Measurements from ENCODE around the gene COL25A1.

The COL25A1 gene

GRCh38 chr4:108867476-108867875 lies 435.0 kb downstream of the COL25A1 start:
- H3K36me3 Mint-ChIP-seq (ENCODE audit: low read depth) = no peaks in the 10 kb centered on the region
- no peak overlapping the region for H3K4me3 Mint-ChIP-seq
- no peaks in the 10 kb centered on the region for H3K27me3 Mint-ChIP-seq
- intact Hi-C loops (cut with micrococcal nuclease) = no loop called here
- peaks cover 10% of the 10 kb centered on the region for H3K9me3 Mint-ChIP-seq
- no peaks in the 10 kb centered on the region for H3K4me1 Mint-ChIP-seq (ENCODE audit: low read depth)
- no peak overlapping the region for H3K27ac Mint-ChIP-seq

GRCh38 chr4:108861334-108861733 lies 441.1 kb downstream of the COL25A1 start:
- intact Hi-C loops (cut with micrococcal nuclease) = no loop called here
- Mint-ChIP-seq H3K9me3 (no peaks in the 10 kb centered on the region), H3K27me3 (no peaks in the 10 kb centered on the region), H3K4me1 (ENCODE audit: low read depth) (no peaks in the 10 kb centered on the region), H3K4me3 (no peak overlapping the region), H3K36me3 (ENCODE audit: low read depth) (no peaks in the 10 kb centered on the region), H3K27ac (no peak overlapping the region)

- Mint-ChIP-seq H3K27ac (no peak overlapping the region), H3K4me1 (ENCODE audit: low read depth) (no peaks in the 10 kb centered on the region), H3K4me3 (no peak overlapping the region), H3K27me3 (no peaks in the 10 kb centered on the region), H3K9me3 (no peaks in the 10 kb centered on the region), H3K36me3 (ENCODE audit: low read depth) (no peaks in the 10 kb centered on the region)
- intact Hi-C loops (cut with micrococcal nuclease) = no loop called here
These were observed 447.7 kb downstream of the COL25A1 start for GRCh38 chr4:108854786-108855185.

GRCh38 chr4:108852691-108853090 lies 449.8 kb downstream of the COL25A1 start:
- Mint-ChIP-seq H3K36me3 (ENCODE audit: low read depth) (no peaks in the 10 kb centered on the region), H3K4me1 (ENCODE audit: low read depth) (no peaks in the 10 kb centered on the region), H3K4me3 (no peak overlapping the region), H3K9me3 (no peaks in the 10 kb centered on the region), H3K27me3 (no peaks in the 10 kb centered on the region), H3K27ac (no peak overlapping the region)
- intact Hi-C loops (cut with micrococcal nuclease) = no loop called here

GRCh38 chr4:108851366-108851765 lies 451.1 kb downstream of the COL25A1 start:
- H3K27me3 Mint-ChIP-seq = no peaks in the 10 kb centered on the region
- no peaks in the 10 kb centered on the region for H3K4me1 Mint-ChIP-seq (ENCODE audit: low read depth)
- H3K4me3 Mint-ChIP-seq = no peak overlapping the region
- intact Hi-C loops (cut with micrococcal nuclease) = no loop called here
- no peak overlapping the region for H3K27ac Mint-ChIP-seq
- no peaks in the 10 kb centered on the region for H3K9me3 Mint-ChIP-seq
- H3K36me3 Mint-ChIP-seq (ENCODE audit: low read depth) = no peaks in the 10 kb centered on the region

GRCh38 chr4:108850219-108850649 lies 452.2 kb downstream of the COL25A1 start:
- Mint-ChIP-seq H3K4me1 (ENCODE audit: low read depth) (no peaks in the 10 kb centered on the region), H3K36me3 (ENCODE audit: low read depth) (no peaks in the 10 kb centered on the region), H3K27me3 (no peaks in the 10 kb centered on the region), H3K9me3 (no peaks in the 10 kb centered on the region), H3K4me3 (no peak overlapping the region), H3K27ac (no peak overlapping the region)
- intact Hi-C loops (cut with micrococcal nuclease) = no loop called here

GRCh38 chr4:108849611-108850168 lies 452.8 kb downstream of the COL25A1 start:
- H3K36me3 Mint-ChIP-seq (ENCODE audit: low read depth) = no peaks in the 10 kb centered on the region
- H3K4me3 Mint-ChIP-seq = no peak overlapping the region
- intact Hi-C loops (cut with micrococcal nuclease) = no loop called here
- no peaks in the 10 kb centered on the region for H3K4me1 Mint-ChIP-seq (ENCODE audit: low read depth)
- no peaks in the 10 kb centered on the region for H3K27me3 Mint-ChIP-seq
- no peaks in the 10 kb centered on the region for H3K9me3 Mint-ChIP-seq
- no peak overlapping the region for H3K27ac Mint-ChIP-seq

GRCh38 chr4:108846568-108846967 lies 455.9 kb downstream of the COL25A1 start:
- intact Hi-C loops (cut with micrococcal nuclease) = no loop called here
- H3K4me1 Mint-ChIP-seq (ENCODE audit: low read depth) = no peaks in the 10 kb centered on the region
- H3K27me3 Mint-ChIP-seq = no peaks in the 10 kb centered on the region
- no peaks in the 10 kb centered on the region for H3K9me3 Mint-ChIP-seq
- H3K36me3 Mint-ChIP-seq (ENCODE audit: low read depth) = no peaks in the 10 kb centered on the region
- H3K27ac Mint-ChIP-seq = no peak overlapping the region
- H3K4me3 Mint-ChIP-seq = no peak overlapping the region

GRCh38 chr4:108840426-108840975 lies 462.0 kb downstream of the COL25A1 start:
- Mint-ChIP-seq H3K9me3 (no peaks in the 10 kb centered on the region), H3K27ac (no peak overlapping the region), H3K4me1 (ENCODE audit: low read depth) (no peaks in the 10 kb centered on the region), H3K4me3 (no peak overlapping the region), H3K27me3 (no peaks in the 10 kb centered on the region), H3K36me3 (ENCODE audit: low read depth) (no peaks in the 10 kb centered on the region)
- intact Hi-C loops (cut with micrococcal nuclease) = no loop called here

- intact Hi-C loops (cut with micrococcal nuclease) = no loop called here
- H3K36me3 Mint-ChIP-seq (ENCODE audit: low read depth) = no peaks in the 10 kb centered on the region
- no peaks in the 10 kb centered on the region for H3K27me3 Mint-ChIP-seq
- H3K27ac Mint-ChIP-seq = no peak overlapping the region
- no peak overlapping the region for H3K4me3 Mint-ChIP-seq
- H3K9me3 Mint-ChIP-seq = no peaks in the 10 kb centered on the region
- H3K4me1 Mint-ChIP-seq (ENCODE audit: low read depth) = no peaks in the 10 kb centered on the region
These were observed 463.1 kb downstream of the COL25A1 start for GRCh38 chr4:108839333-108839732.

GRCh38 chr4:108838451-108838850 lies 464.0 kb downstream of the COL25A1 start:
- H3K4me3 Mint-ChIP-seq = no peak overlapping the region
- intact Hi-C loops (cut with micrococcal nuclease) = no loop called here
- H3K36me3 Mint-ChIP-seq (ENCODE audit: low read depth) = no peaks in the 10 kb centered on the region

GRCh38 chr4:108834835-108835384 lies 467.5 kb downstream of the COL25A1 start:
- H3K27me3 Mint-ChIP-seq = peaks cover 10% of the 10 kb centered on the region
- H3K9me3 Mint-ChIP-seq = no peaks in the 10 kb centered on the region
- H3K27ac Mint-ChIP-seq = no peak overlapping the region
- no peaks in the 10 kb centered on the region for H3K4me1 Mint-ChIP-seq (ENCODE audit: low read depth)
- H3K36me3 Mint-ChIP-seq (ENCODE audit: low read depth) = no peaks in the 10 kb centered on the region
- H3K4me3 Mint-ChIP-seq = no peak overlapping the region
- intact Hi-C loops (cut with micrococcal nuclease) = loop anchor here (1.0 to 2.0 kb wide), 3 partner anchors 460 to 571 kb away; no protein-coding TSS in a partner anchor

More at GRCh38 chr4:108838451-108838850, 464.0 kb downstream of the COL25A1 start:
- Mint-ChIP-seq H3K4me1 (ENCODE audit: low read depth) (no peaks in the 10 kb centered on the region), H3K9me3 (no peaks in the 10 kb centered on the region), H3K27ac (no peak overlapping the region), H3K27me3 (peaks cover 5% of the 10 kb centered on the region)

- H3K27ac Mint-ChIP-seq = no peak overlapping the region
- no peaks in the 10 kb centered on the region for H3K36me3 Mint-ChIP-seq (ENCODE audit: low read depth)
- H3K4me3 Mint-ChIP-seq = no peak overlapping the region
- peaks cover 10% of the 10 kb centered on the region for H3K27me3 Mint-ChIP-seq
- intact Hi-C loops (cut with micrococcal nuclease) = loop anchor here (1.0 to 2.0 kb wide), 3 partner anchors 461 to 572 kb away; no protein-coding TSS in a partner anchor
- no peaks in the 10 kb centered on the region for H3K4me1 Mint-ChIP-seq (ENCODE audit: low read depth)
- H3K9me3 Mint-ChIP-seq = no peaks in the 10 kb centered on the region
These were observed 468.2 kb downstream of the COL25A1 start for GRCh38 chr4:108834166-108834834.

GRCh38 chr4:108833046-108833445 lies 469.4 kb downstream of the COL25A1 start:
- Mint-ChIP-seq H3K27me3 (peaks cover 10% of the 10 kb centered on the region), H3K9me3 (no peaks in the 10 kb centered on the region), H3K4me3 (no peak overlapping the region), H3K4me1 (ENCODE audit: low read depth) (no peaks in the 10 kb centered on the region), H3K27ac (no peak overlapping the region), H3K36me3 (ENCODE audit: low read depth) (no peaks in the 10 kb centered on the region)
- intact Hi-C loops (cut with micrococcal nuclease) = no loop called here

Data from dendritic cell treated with granulocyte-macrophage colony-stimulating factor and Interleukin-4, amounts not matched to agents 40 ng/mL and 50 ng/mL, for 4 days (primary cell).